HEK293T (cell line): ENCODE measurements around the gene GEMIN7.

Experiments used
- ARNT ChIP-seq: fragments of 450-650 bp; IDR thresholded peaks from 2 replicates; pipeline ENCODE4 v1.6.1; 2017; ENCODE audit warnings: mild to moderate bottlenecking
- BHLHE40 ChIP-seq: fragments of 450-650 bp; IDR thresholded peaks from 2 replicates; pipeline ENCODE4 v1.6.1; 2016; ENCODE audit warnings: mild to moderate bottlenecking, moderate library complexity, borderline replicate concordance
- HDGF ChIP-seq: fragments of 450-650 bp; IDR thresholded peaks from 2 replicates; pipeline ENCODE4 v1.6.1; 2017; ENCODE audit warnings: antibody characterized with exemption, borderline replicate concordance
- SUZ12 ChIP-seq: fragments of 450-650 bp; IDR thresholded peaks from 2 replicates; pipeline ENCODE4 v1.6.1; 2016; ENCODE audit warnings: mild to moderate bottlenecking
- TARDBP ChIP-seq: fragments of 450-650 bp; IDR thresholded peaks from 2 replicates; pipeline ENCODE4 v1.6.1; 2016

- no peak for TF ChIP-seq ARNT
- no peak for TF ChIP-seq HDGF
- TF ChIP-seq BHLHE40: no peak
- TF ChIP-seq SUZ12: no peak
- no peak for TF ChIP-seq TARDBP
These were observed 40.5 kb downstream of the GEMIN7 start for GRCh38 chr19:45119582-45119981.
